Panc1 (cell line): ENCODE results near the gene FXR1.

ENCODE experiments used
- POLR2AphosphoS5 ChIP-seq: IDR thresholded peaks from 2 replicates; pipeline ENCODE4 v1.6.1; 2012; ENCODE audit warnings: mild to moderate bottlenecking, low read depth, low read length, moderate library complexity
- SIN3A ChIP-seq: IDR thresholded peaks from 2 replicates; pipeline ENCODE4 v1.6.1; 2012; ENCODE audit warnings: low read depth, mild to moderate bottlenecking, low read length, moderate library complexity, borderline replicate concordance; ENCODE audit not compliant: insufficient read depth
- TCF7L2 ChIP-seq: IDR thresholded peaks from 2 replicates; pipeline ENCODE4 v1.6.1; 2011; ENCODE audit warnings: mild to moderate bottlenecking, low read depth, low read length, inconsistent platforms
- TF ChIP-seq, protein P1 (sequence below): fragments of 450-650 bp; IDR thresholded peaks from 2 replicates; pipeline ENCODE4 v1.5.1; 2017; ENCODE audit warnings: mild to moderate bottlenecking
- TF ChIP-seq, protein P2 (sequence below), 2 experiments: IDR thresholded peaks; 2 replicates each; pipeline ENCODE4 v1.6.1; 2011 to 2012; ENCODE audit warnings: low read depth in 2 of 2, control low read depth in 1 of 2, low read length in 1 of 2, mild to moderate bottlenecking in 1 of 2, moderate library complexity in 1 of 2; ENCODE audit not compliant: insufficient read depth in 1 of 2

DNA sequence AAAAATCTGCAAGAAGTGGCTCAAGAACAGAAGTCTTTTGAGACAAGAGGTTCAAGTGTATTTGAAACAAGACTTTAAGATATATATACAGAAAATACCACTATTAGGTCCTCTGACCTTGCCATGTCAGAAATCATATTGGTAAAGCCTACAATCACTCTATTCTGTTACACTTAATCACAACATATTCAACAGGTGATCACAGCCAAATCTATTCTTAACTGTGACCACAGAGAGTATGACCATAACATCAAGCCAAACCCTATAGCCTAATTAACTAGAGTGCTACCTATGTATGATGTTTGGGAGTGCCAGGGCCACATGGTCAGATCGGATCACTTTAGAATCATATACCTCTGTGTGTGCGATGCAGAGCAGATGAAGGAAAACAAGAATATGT is 74.9 kb downstream of the FXR1 start:
- TF ChIP-seq, protein P1, sequence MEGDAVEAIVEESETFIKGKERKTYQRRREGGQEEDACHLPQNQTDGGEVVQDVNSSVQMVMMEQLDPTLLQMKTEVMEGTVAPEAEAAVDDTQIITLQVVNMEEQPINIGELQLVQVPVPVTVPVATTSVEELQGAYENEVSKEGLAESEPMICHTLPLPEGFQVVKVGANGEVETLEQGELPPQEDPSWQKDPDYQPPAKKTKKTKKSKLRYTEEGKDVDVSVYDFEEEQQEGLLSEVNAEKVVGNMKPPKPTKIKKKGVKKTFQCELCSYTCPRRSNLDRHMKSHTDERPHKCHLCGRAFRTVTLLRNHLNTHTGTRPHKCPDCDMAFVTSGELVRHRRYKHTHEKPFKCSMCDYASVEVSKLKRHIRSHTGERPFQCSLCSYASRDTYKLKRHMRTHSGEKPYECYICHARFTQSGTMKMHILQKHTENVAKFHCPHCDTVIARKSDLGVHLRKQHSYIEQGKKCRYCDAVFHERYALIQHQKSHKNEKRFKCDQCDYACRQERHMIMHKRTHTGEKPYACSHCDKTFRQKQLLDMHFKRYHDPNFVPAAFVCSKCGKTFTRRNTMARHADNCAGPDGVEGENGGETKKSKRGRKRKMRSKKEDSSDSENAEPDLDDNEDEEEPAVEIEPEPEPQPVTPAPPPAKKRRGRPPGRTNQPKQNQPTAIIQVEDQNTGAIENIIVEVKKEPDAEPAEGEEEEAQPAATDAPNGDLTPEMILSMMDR, result no peak
- TF ChIP-seq, protein P2, sequence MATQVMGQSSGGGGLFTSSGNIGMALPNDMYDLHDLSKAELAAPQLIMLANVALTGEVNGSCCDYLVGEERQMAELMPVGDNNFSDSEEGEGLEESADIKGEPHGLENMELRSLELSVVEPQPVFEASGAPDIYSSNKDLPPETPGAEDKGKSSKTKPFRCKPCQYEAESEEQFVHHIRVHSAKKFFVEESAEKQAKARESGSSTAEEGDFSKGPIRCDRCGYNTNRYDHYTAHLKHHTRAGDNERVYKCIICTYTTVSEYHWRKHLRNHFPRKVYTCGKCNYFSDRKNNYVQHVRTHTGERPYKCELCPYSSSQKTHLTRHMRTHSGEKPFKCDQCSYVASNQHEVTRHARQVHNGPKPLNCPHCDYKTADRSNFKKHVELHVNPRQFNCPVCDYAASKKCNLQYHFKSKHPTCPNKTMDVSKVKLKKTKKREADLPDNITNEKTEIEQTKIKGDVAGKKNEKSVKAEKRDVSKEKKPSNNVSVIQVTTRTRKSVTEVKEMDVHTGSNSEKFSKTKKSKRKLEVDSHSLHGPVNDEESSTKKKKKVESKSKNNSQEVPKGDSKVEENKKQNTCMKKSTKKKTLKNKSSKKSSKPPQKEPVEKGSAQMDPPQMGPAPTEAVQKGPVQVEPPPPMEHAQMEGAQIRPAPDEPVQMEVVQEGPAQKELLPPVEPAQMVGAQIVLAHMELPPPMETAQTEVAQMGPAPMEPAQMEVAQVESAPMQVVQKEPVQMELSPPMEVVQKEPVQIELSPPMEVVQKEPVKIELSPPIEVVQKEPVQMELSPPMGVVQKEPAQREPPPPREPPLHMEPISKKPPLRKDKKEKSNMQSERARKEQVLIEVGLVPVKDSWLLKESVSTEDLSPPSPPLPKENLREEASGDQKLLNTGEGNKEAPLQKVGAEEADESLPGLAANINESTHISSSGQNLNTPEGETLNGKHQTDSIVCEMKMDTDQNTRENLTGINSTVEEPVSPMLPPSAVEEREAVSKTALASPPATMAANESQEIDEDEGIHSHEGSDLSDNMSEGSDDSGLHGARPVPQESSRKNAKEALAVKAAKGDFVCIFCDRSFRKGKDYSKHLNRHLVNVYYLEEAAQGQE (IDR thresholded peaks at IDR 0.05; ENCODE audit: insufficient read depth in 1 of 2, low read depth in 2 of 2, low read length in 1 of 2), result no peak
- TF ChIP-seq POLR2AphosphoS5, result no peak
- no peak for TF ChIP-seq TCF7L2
- TF ChIP-seq SIN3A, result no peak
